HCT116 (cell line): ENCODE results near the gene RSAD2. TPM values are rescaled to one million over a fixed set of nuclear protein-coding genes. Genes with fewer than 3 reads are reported as not detected.

Source experiments
- ATAC-seq: fragments of 200-7000 bp; cut with Tn5 transposase; 2 replicates; pipeline ENCODE4 v1.9.1; 2020; ENCODE audit warnings: mild to moderate bottlenecking, moderate library complexity
- BruUV-seq: library from RNA; stranded (reverse); fragments of 400-500 nt; replicated peaks from 2 replicates; lab custom pipeline; 2021; lab: Mats Ljungman, UMichigan
- CTCF ChIA-PET: fragments of 300-600 bp; sonication (Branson Sonifier 250); formaldehyde crosslinking; loops from one replicate; lab custom pipeline; 2021; ENCODE audit warnings: antibody characterized with exemption; lab: Charles Lee
- POLR2A ChIA-PET: fragments of 300-600, 350-600 bp; sonication (Branson Sonifier 250); formaldehyde crosslinking; loops from one replicate; lab custom pipeline; 2021; ENCODE audit warnings: antibody characterized with exemption; lab: Charles Lee
- RAD21 ChIA-PET, 2 experiments: fragments of 300-600 bp; sonication (Branson Sonifier 250); formaldehyde crosslinking; loops; one replicate each; lab custom pipeline; 2023; ENCODE audit warnings: low total read pairs in 2 of 2; ENCODE audit not compliant: uncharacterized antibody in 2 of 2, unreplicated experiment in 2 of 2, low non-redundant PET in 1 of 2; lab: Charles Lee
- DNase-seq: peaks from one replicate; pipeline ENCODE4 v3.0.0-alpha.2; 2010; ENCODE audit warnings: low read depth, low spot score
- H2AFZ ChIP-seq: fragments of 200-600 bp; shearing (Covaris generic), sonication (generic); 2 replicates; pipeline ENCODE4 v1.6.1; 2017; ENCODE audit warnings: low read depth, mixed run types, mixed read lengths, antibody characterized with exemption, low read length; ENCODE audit not compliant: poor library complexity, severe bottlenecking
- H3K27ac ChIP-seq: 2 replicates; pipeline ENCODE4 v1.5.1; 2012; ENCODE audit warnings: low read depth, low read length
- H3K27me3 ChIP-seq: fragments of 200-600 bp; sonication (generic); 2 replicates; pipeline ENCODE4 v1.6.1; 2016; ENCODE audit warnings: mixed run types, low read length, mixed read lengths; ENCODE audit not compliant: insufficient read depth
- H3K36me3 ChIP-seq, 2 experiments: fragments of 200-500 bp in 1 of 2; fragments of 200-600 bp in 1 of 2; sonication (Bioruptor generic) in 1 of 2; sonication (generic) in 1 of 2; 2 replicates each; pipeline versions ENCODE4 v1.5.1 to v1.6.1; 2014 to 2016; ENCODE audit warnings: low read length in 2 of 2, inconsistent platforms in 1 of 2, mixed read lengths in 1 of 2, mixed run types in 1 of 2; ENCODE audit not compliant: insufficient read depth in 2 of 2, control insufficient read depth in 1 of 2
- H3K4me1 ChIP-seq, 2 experiments: fragments of 200-600 bp in 1 of 2; sonication (generic) in 1 of 2; 2 replicates each; pipeline versions ENCODE4 v1.5.1 to v1.6.1; 2012 to 2017; ENCODE audit warnings: low read length in 2 of 2, inconsistent platforms in 1 of 2, mild to moderate bottlenecking in 1 of 2, mixed read lengths in 1 of 2, mixed run types in 1 of 2, moderate library complexity in 1 of 2; ENCODE audit not compliant: insufficient read depth in 2 of 2, control insufficient read depth in 1 of 2
- H3K4me2 ChIP-seq: fragments of 200-600 bp; sonication (generic); 2 replicates; pipeline ENCODE4 v1.6.1; 2017; ENCODE audit warnings: mixed run types, low read length, mixed read lengths
- H3K4me3 ChIP-seq, 2 experiments: fragments of 200-600 bp in 1 of 2; sonication (generic) in 1 of 2; replicated peaks in 1 of 2; 2 replicates each; pipeline ENCODE4 v1.5.1; 2011 to 2016; ENCODE audit warnings: low read length in 2 of 2, control low read depth in 1 of 2, low read depth in 1 of 2, mild to moderate bottlenecking in 1 of 2, mixed read lengths in 1 of 2, mixed run types in 1 of 2
- H3K79me2 ChIP-seq: fragments of 200-600 bp; sonication (generic); 2 replicates; pipeline ENCODE4 v1.6.1; 2017; ENCODE audit warnings: mild to moderate bottlenecking, mixed run types, low read length, moderate library complexity, mixed read lengths; ENCODE audit not compliant: insufficient read depth
- H3K9ac ChIP-seq: fragments of 200-600 bp; sonication (generic); 2 replicates; pipeline ENCODE4 v1.6.1; 2016; ENCODE audit warnings: low read length, mixed read lengths
- H3K9me2 ChIP-seq: fragments of 200-600 bp; sonication (generic), shearing (Covaris generic); 2 replicates; pipeline ENCODE4 v1.6.1; 2017; ENCODE audit warnings: mixed run types, mild to moderate bottlenecking, moderate library complexity; ENCODE audit not compliant: insufficient read depth
- H3K9me3 ChIP-seq, 2 experiments: fragments of 200-500 bp in 1 of 2; fragments of 200-600 bp in 1 of 2; sonication (Bioruptor generic) in 1 of 2; sonication (generic) in 1 of 2; 2 replicates each; pipeline ENCODE4 v1.6.1; 2014 to 2017; ENCODE audit warnings: low read length in 2 of 2, mixed read lengths in 2 of 2, inconsistent platforms in 1 of 2, low read depth in 1 of 2, mild to moderate bottlenecking in 1 of 2, mixed run types in 1 of 2, moderate library complexity in 1 of 2; ENCODE audit not compliant: control insufficient read depth in 1 of 2, insufficient read depth in 1 of 2
- H4K20me1 ChIP-seq: fragments of 200-600 bp; sonication (generic), shearing (Covaris generic); 2 replicates; pipeline ENCODE4 v1.6.1; 2017; ENCODE audit warnings: mixed run types, mild to moderate bottlenecking, moderate library complexity; ENCODE audit not compliant: insufficient read depth
- ATF3 ChIP-seq: IDR thresholded peaks from 2 replicates; pipeline ENCODE4 v1.6.1; 2012
- CBX3 ChIP-seq: IDR thresholded peaks from 2 replicates; pipeline ENCODE4 v1.6.1; 2012; ENCODE audit warnings: low read depth
- EZH2 ChIP-seq: fragments of 200-600 bp; sonication (generic); IDR thresholded peaks from 2 replicates; pipeline ENCODE4 v1.6.1; 2017; ENCODE audit warnings: antibody characterized with exemption, mixed run types
- JUND ChIP-seq: IDR thresholded peaks from 2 replicates; pipeline ENCODE4 v1.6.1; 2012
- MAX ChIP-seq: IDR thresholded peaks from 2 replicates; pipeline ENCODE4 v1.6.1; 2012
- SIN3A ChIP-seq: IDR thresholded peaks from 2 replicates; pipeline ENCODE4 v1.6.1; 2012; ENCODE audit warnings: low read depth
- SP1 ChIP-seq: IDR thresholded peaks from 2 replicates; pipeline ENCODE4 v1.6.1; 2012; ENCODE audit warnings: low read depth
- ZBTB33 ChIP-seq: IDR thresholded peaks from 2 replicates; pipeline ENCODE4 v1.6.1; 2011; ENCODE audit warnings: mild to moderate bottlenecking, low read length, moderate library complexity; ENCODE audit not compliant: insufficient replicate concordance; ENCODE audit errors: extremely low read depth
- ZFX ChIP-seq: fragments of 450-650 bp; IDR thresholded peaks from 2 replicates; pipeline ENCODE4 v1.6.1; 2017
- ZNF274 ChIP-seq: fragments of 200-500 bp; sonication (Bioruptor generic); IDR thresholded peaks from 2 replicates; pipeline ENCODE4 v1.6.1; 2014; ENCODE audit warnings: mild to moderate bottlenecking, low read depth, low read length, inconsistent platforms
- intact Hi-C: fragments of 100-400 bp; cut with micrococcal nuclease; formaldehyde crosslinking; loops from 2 replicates; pipeline ENCODE4 v1.10.0; 2022
- total RNA-seq: library from RNA; stranded (reverse); gene quantifications from one replicate; pipeline ENCODE4 v1.2.1, GENCODE V29; 2021; ENCODE audit not compliant: unreplicated experiment

Gene RSAD2
- total RNA-seq, 1 experiment from 2014 or later: not detected

GRCh38 chr2:6864231-6864754, 13.3 kb upstream of the RSAD2 start:
- Histone ChIP-seq H4K20me1 (no peaks in the 10 kb centered on the region), H3K27ac (no peak overlapping the region), H2AFZ (no peak overlapping the region), H3K9ac (no peak overlapping the region)
- RAD21 ChIA-PET: no interaction called here
- POLR2A ChIA-PET: no interaction called here
- TF ChIP-seq ATF3 (no peak), SP1 (no peak), JUND (no peak), ZBTB33 (no peak), ZFX (no peak), MAX (no peak), CBX3 (no peak), ZNF274 (no peak), EZH2 (no peak), SIN3A (no peak)
- TF ChIP-seq, all 23 proteins: peak for 0
- no peaks in the 10 kb centered on the region for H3K9me3 ChIP-seq
- no peak overlapping the region for H3K4me2 ChIP-seq
- CTCF ChIA-PET: no interaction called here
- H3K4me3 ChIP-seq: no peak overlapping the region
- ATAC-seq (no peak), DNase-seq (no peak)
- peaks cover 3 to 19% of the 10 kb centered on the region in 2 experiments; a peak in 3 of 4 replicates for H3K4me1 ChIP-seq
- H3K36me3 ChIP-seq: no peaks in the 10 kb centered on the region
- no TSS peak for BruUV-seq
- intact Hi-C loops: no loop called here
- no peaks in the 10 kb centered on the region for H3K27me3 ChIP-seq
- no peaks in the 10 kb centered on the region for H3K79me2 ChIP-seq
- no peaks in the 10 kb centered on the region for H3K9me2 ChIP-seq
